H1 (cell line): ENCODE measurements around the gene UBE2E2. TPM values are rescaled to one million over a fixed set of nuclear protein-coding genes. Genes with fewer than 3 reads are reported as not detected.

ENCODE experiments used
- CTCF ChIA-PET: fragments of 300-600 bp; sonication (Branson Sonifier 250); formaldehyde crosslinking; loops from one replicate; lab custom pipeline; 2021; ENCODE audit not compliant: partially characterized antibody; lab: Charles Lee
- POLR2A ChIA-PET: fragments of 300-600 bp; sonication (Branson Sonifier 250); formaldehyde crosslinking; loops from one replicate; lab custom pipeline; 2021; ENCODE audit warnings: inconsistent platforms; ENCODE audit not compliant: partially characterized antibody; lab: Charles Lee
- DNase-seq, 2 experiments: peaks; one replicate each; pipeline versions ENCODE4 v3.0.0 to v3.0.0-alpha.2; 2010 to 2022; ENCODE audit warnings: low spot score in 2 of 2, low read depth in 1 of 2, mixed read lengths in 1 of 2
- FAIRE-seq: peaks from 2 replicates; lab custom pipeline; 2011; peaks lifted over from hg19 to GRCh38; lab: Jason Lieb, UNC
- H2AFZ ChIP-seq: 2 replicates; pipeline ENCODE4 v1.8.1; 2012; ENCODE audit warnings: low read length, inconsistent platforms
- H2AK5ac ChIP-seq: 2 replicates; pipeline ENCODE4 v1.6.1; 2013; ENCODE audit warnings: low read depth, low read length
- H2BK120ac ChIP-seq: replicated peaks from 2 replicates; pipeline ENCODE3; 2013; ENCODE audit warnings: low read depth, low read length, inconsistent platforms
- H2BK12ac ChIP-seq: 2 replicates; pipeline ENCODE4 v1.6.1; 2013; ENCODE audit warnings: low read depth, low read length
- H2BK15ac ChIP-seq: 2 replicates; pipeline ENCODE4 v1.6.1; 2013; ENCODE audit warnings: low read length
- H2BK20ac ChIP-seq: 2 replicates; pipeline ENCODE4 v1.6.1; 2013; ENCODE audit warnings: low read length
- H2BK5ac ChIP-seq: 2 replicates; pipeline ENCODE4 v1.6.1; 2013; ENCODE audit warnings: low read depth, low read length
- H3K14ac ChIP-seq: 2 replicates; pipeline ENCODE4 v1.6.1; 2013; ENCODE audit warnings: inconsistent platforms; ENCODE audit not compliant: insufficient read length
- H3K18ac ChIP-seq: 2 replicates; pipeline ENCODE4 v1.6.1; 2013; ENCODE audit warnings: low read length; ENCODE audit errors: extremely low read depth
- H3K23ac ChIP-seq: 2 replicates; pipeline ENCODE4 v1.6.1; 2013; ENCODE audit warnings: inconsistent platforms; ENCODE audit not compliant: insufficient read length
- H3K23me2 ChIP-seq: 2 replicates; pipeline ENCODE4 v1.6.1; 2013; ENCODE audit warnings: low read depth, low read length
- H3K27ac ChIP-seq: 2 replicates; pipeline ENCODE4 v1.6.1; 2011; ENCODE audit warnings: low read depth, low read length, inconsistent platforms
- H3K27me3 ChIP-seq, 4 experiments: replicated peaks in 1 of 4; 1 replicate in 1 of 4; 2 replicates in 3 of 4; pipeline versions ENCODE4 v1.6.1 to v1.8.1; 2011 to 2013; ENCODE audit warnings: low read length in 3 of 4, mild to moderate bottlenecking in 3 of 4, inconsistent platforms in 2 of 4, mixed read lengths in 2 of 4, moderate library complexity in 1 of 4; ENCODE audit not compliant: control insufficient read depth in 3 of 4, insufficient read depth in 3 of 4; ENCODE audit errors: extremely low read depth in 1 of 4
- H3K36me3 ChIP-seq, 4 experiments: 2 replicates each; pipeline versions ENCODE4 v1.6.1 to v1.8.1; 2011 to 2013; ENCODE audit warnings: mild to moderate bottlenecking in 4 of 4, low read length in 3 of 4, moderate library complexity in 2 of 4, control low read depth in 1 of 4, inconsistent platforms in 1 of 4; ENCODE audit not compliant: insufficient read depth in 4 of 4, control insufficient read depth in 2 of 4
- H3K4ac ChIP-seq: replicated peaks from 2 replicates; pipeline ENCODE3; 2013; ENCODE audit warnings: low read length, low read depth, mixed read lengths, inconsistent platforms; ENCODE audit not compliant: insufficient read length
- H3K4me1 ChIP-seq, 4 experiments: replicated peaks in 1 of 4; 1 replicate in 1 of 4; 2 replicates in 3 of 4; pipeline versions ENCODE4 v1.6.1 to v1.8.1; 2011 to 2013; ENCODE audit warnings: low read length in 3 of 4, inconsistent platforms in 2 of 4, mixed read lengths in 1 of 4; ENCODE audit not compliant: insufficient read depth in 4 of 4, control insufficient read depth in 3 of 4
- H3K4me2 ChIP-seq, 2 experiments: 2 replicates each; pipeline versions ENCODE4 v1.6.1 to v1.8.1; 2011 to 2013; ENCODE audit warnings: low read depth in 2 of 2, low read length in 2 of 2, control low read depth in 1 of 2, inconsistent platforms in 1 of 2, mild to moderate bottlenecking in 1 of 2; ENCODE audit not compliant: insufficient read depth in 1 of 2
- H3K4me3 ChIP-seq, 4 experiments: fragments of 200-600, 300-600 bp in 1 of 4; sonication (generic), shearing (Covaris generic), sonication (Bioruptor Twin) in 1 of 4; 2 replicates each; pipeline versions ENCODE4 v1.5.1 to v1.8.1; 2011 to 2016; ENCODE audit warnings: low read length in 4 of 4, low read depth in 3 of 4, control low read depth in 2 of 4, inconsistent platforms in 2 of 4, mild to moderate bottlenecking in 2 of 4, mixed read lengths in 1 of 4, moderate library complexity in 1 of 4; ENCODE audit not compliant: insufficient read depth in 2 of 4; ENCODE audit errors: extremely low read depth in 1 of 4
- H3K56ac ChIP-seq: replicated peaks from 2 replicates; pipeline ENCODE3; 2013; ENCODE audit warnings: low read depth, mild to moderate bottlenecking, mixed read lengths, low read length, inconsistent platforms; ENCODE audit not compliant: insufficient read length
- H3K79me1 ChIP-seq: 2 replicates; pipeline ENCODE4 v1.6.1; 2013; ENCODE audit warnings: low read depth, low read length, control low read depth
- H3K79me2 ChIP-seq, 2 experiments: 2 replicates each; pipeline versions ENCODE4 v1.6.1 to v1.8.1; 2012 to 2013; ENCODE audit warnings: low read length in 2 of 2, mild to moderate bottlenecking in 2 of 2, inconsistent platforms in 1 of 2; ENCODE audit not compliant: insufficient read depth in 2 of 2, control insufficient read depth in 1 of 2
- H3K9ac ChIP-seq, 4 experiments: replicated peaks in 1 of 4; 1 replicate in 1 of 4; 2 replicates in 3 of 4; pipeline versions ENCODE4 v1.6.1 to v1.8.1; 2011 to 2013; ENCODE audit warnings: low read depth in 3 of 4, low read length in 3 of 4, control low read depth in 2 of 4, mild to moderate bottlenecking in 2 of 4, moderate library complexity in 2 of 4, inconsistent platforms in 1 of 4; ENCODE audit errors: extremely low read depth in 1 of 4
- H3K9me3 ChIP-seq, 2 experiments: 2 replicates each; pipeline versions ENCODE4 v1.6.1 to v1.8.1; 2012 to 2013; ENCODE audit warnings: mild to moderate bottlenecking in 2 of 2, moderate library complexity in 2 of 2, control low read depth in 1 of 2, inconsistent platforms in 1 of 2, low read depth in 1 of 2, low read length in 1 of 2, mixed read lengths in 1 of 2; ENCODE audit not compliant: insufficient read depth in 2 of 2
- H4K20me1 ChIP-seq, 2 experiments: replicated peaks in 1 of 2; 2 replicates each; pipeline versions ENCODE3 to v1.8.1; 2011 to 2013; ENCODE audit warnings: inconsistent platforms in 2 of 2, low read length in 2 of 2, mild to moderate bottlenecking in 1 of 2; ENCODE audit not compliant: insufficient read depth in 2 of 2, control insufficient read depth in 1 of 2
- H4K5ac ChIP-seq: 2 replicates; pipeline ENCODE4 v1.6.1; 2013; ENCODE audit warnings: low read length, low read depth, mixed read lengths, inconsistent platforms; ENCODE audit not compliant: insufficient read length
- H4K8ac ChIP-seq: 2 replicates; pipeline ENCODE4 v1.8.0; 2013; ENCODE audit warnings: mild to moderate bottlenecking, moderate library complexity, low read length, inconsistent platforms; ENCODE audit not compliant: insufficient read depth; ENCODE audit errors: extremely low read depth
- H4K91ac ChIP-seq: replicated peaks from 2 replicates; pipeline ENCODE3; 2013; ENCODE audit warnings: low read length, mixed read lengths, inconsistent platforms; ENCODE audit not compliant: insufficient read length
- ATF2 ChIP-seq: IDR thresholded peaks from 2 replicates; pipeline ENCODE4 v1.6.1; 2012; ENCODE audit warnings: low read length, inconsistent platforms
- NANOG ChIP-seq: IDR thresholded peaks from 2 replicates; pipeline ENCODE4 v1.6.1; 2011; ENCODE audit warnings: low read length, low read depth, mild to moderate bottlenecking, inconsistent platforms; ENCODE audit not compliant: insufficient read depth, poor library complexity, severe bottlenecking
- RFX5 ChIP-seq: IDR thresholded peaks from 2 replicates; pipeline ENCODE4 v1.6.1; 2011; ENCODE audit warnings: low read depth, low read length, improper control_type of control experiment, borderline replicate concordance
- RNF2 ChIP-seq: fragments of 200-900, 300-1000 bp; sonication (generic); IDR thresholded peaks from 2 replicates; pipeline ENCODE4 v1.7.1; 2016; ENCODE audit warnings: borderline replicate concordance, low read depth, mild to moderate bottlenecking, antibody characterized with exemption, low read length; ENCODE audit not compliant: poor library complexity, severe bottlenecking; ENCODE audit errors: missing control alignments
- USF2 ChIP-seq: IDR thresholded peaks from 2 replicates; pipeline ENCODE4 v1.6.1; 2011; ENCODE audit warnings: low read length, improper control_type of control experiment
- WGBS, 2 experiments: shearing (Covaris generic) in 1 of 2; methylation state at CpG; one replicate each; pipeline versions ENCODE4 v1.1.6 to v1.1.7; 2013 to 2015; ENCODE audit warnings: low lambda C conversion rate in 2 of 2, mixed read lengths in 2 of 2, inconsistent platforms in 1 of 2, low coverage in 1 of 2, missing lambda C conversion rate in 1 of 2; ENCODE audit not compliant: insufficient replicate concordance in 2 of 2, insufficient coverage in 1 of 2, insufficient read length in 1 of 2; ENCODE audit errors: extremely low coverage in 1 of 2, missing lambda C conversion rate in 1 of 2; 5-methylcytosine and 5-hydroxymethylcytosine counted together
- polyA plus RNA-seq, 7 experiments: library from polyadenylated mRNA; depleted of rRNA in 3 of 7; stranded (reverse) in 5 of 7; unstranded in 2 of 7; fragments of >200 nt in 5 of 7; fragments of 200-250 nt in 2 of 7; gene quantifications; 1 replicate in 5 of 7; 2 replicates in 1 of 7; 4 replicates in 1 of 7; pipeline versions ENCODE4 v1.2.1 to v1.2.3, GENCODE V29; 2011 to 2013; ENCODE audit warnings: missing spikeins in 2 of 7, mixed read lengths in 2 of 7
- total RNA-seq: library from RNA; stranded (reverse); fragmentation: NEBNext Ultra II Directional; extraction: Animal tissue kit (Norgen Biotek cat#: 25700); gene quantifications from 2 replicates; pipeline ENCODE4 v1.2.1, GENCODE V29; 2021
- TF ChIP-seq, protein P1 (sequence below): IDR thresholded peaks from 2 replicates; pipeline ENCODE4 v1.6.1; 2012; ENCODE audit warnings: inconsistent platforms

Gene UBE2E2
- total and polyA plus RNA-seq, 2 of the 8 experiments (the other 6 are each of a cell fraction or from before 2014, with no cell fraction given) = 57.6 to 70.6 TPM

DNA sequence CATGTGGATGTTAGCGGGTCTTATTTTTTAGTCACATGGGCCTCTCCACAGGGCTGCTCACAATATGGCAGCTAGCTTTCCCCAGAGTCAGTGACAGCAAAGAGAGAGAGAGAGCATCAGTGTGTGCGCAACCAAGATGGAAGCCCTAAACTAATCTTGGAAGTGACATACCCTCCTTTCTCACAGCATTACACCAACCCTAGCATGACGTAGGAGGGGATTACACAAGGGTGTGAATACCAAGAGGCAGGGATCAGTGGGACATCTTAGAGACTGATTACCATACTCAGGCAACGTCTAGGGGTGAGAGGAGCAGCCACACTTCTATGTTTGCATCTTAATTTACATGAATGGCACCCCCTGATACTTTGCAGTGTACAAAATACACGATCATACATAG is 3.5 kb upstream of the UBE2E2 start:
- Histone ChIP-seq H2AK5ac (no peak overlapping the region), H2BK120ac (no peak overlapping the region), H3K9me3 (no peaks in the 10 kb centered on the region), H3K18ac (no peak overlapping the region), H2BK5ac (no peak overlapping the region), H3K79me1 (no peaks in the 10 kb centered on the region), H4K8ac (no peak overlapping the region), H4K91ac (no peak overlapping the region), H3K9ac (no peak overlapping the region), H3K23ac (no peak overlapping the region)
- TF ChIP-seq, protein P1, sequence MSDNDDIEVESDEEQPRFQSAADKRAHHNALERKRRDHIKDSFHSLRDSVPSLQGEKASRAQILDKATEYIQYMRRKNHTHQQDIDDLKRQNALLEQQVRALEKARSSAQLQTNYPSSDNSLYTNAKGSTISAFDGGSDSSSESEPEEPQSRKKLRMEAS = no peak
- TF ChIP-seq NANOG (no peak), ATF2 (no peak), RNF2 (no peak), RFX5 (no peak), USF2 (no peak)
- TF ChIP-seq, all 59 proteins: peak for 0
- H2BK12ac ChIP-seq = no peak overlapping the region
- DNase-seq (no peak), FAIRE-seq (no peak)
- no peaks in the 10 kb centered on the region for H3K36me3 ChIP-seq
- H2AFZ ChIP-seq = no peak overlapping the region
- no peak overlapping the region for H3K4me2 ChIP-seq
- no peak overlapping the region for H3K14ac ChIP-seq
- H4K20me1 ChIP-seq = no peaks in the 10 kb centered on the region
- H3K4me1 ChIP-seq = peaks cover 0 to 7% (median 4%) of the 10 kb centered on the region in 4 experiments; a peak in 5 of 7 replicates
- CTCF ChIA-PET = no interaction called here
- H2BK20ac ChIP-seq = no peak overlapping the region
- POLR2A ChIA-PET = no interaction called here
- peaks cover 0 to 6% of the 10 kb centered on the region in 2 experiments; a peak in 2 of 4 replicates for H3K79me2 ChIP-seq
- H3K23me2 ChIP-seq = peaks cover 5% of the 10 kb centered on the region
- H3K27ac ChIP-seq = no peak overlapping the region
- H3K56ac ChIP-seq = no peak overlapping the region
- H3K4ac ChIP-seq = no peak overlapping the region
- WGBS, 2 experiments = 83% methylated on average over 5 of the region's 5 CpGs; no CpG with 5 or more reads in 1 of the 2 experiments
- no peak overlapping the region for H4K5ac ChIP-seq
- H3K27me3 ChIP-seq = peaks cover 0 to 13% (median 8%) of the 10 kb centered on the region in 4 experiments; a peak in 5 of 7 replicates
- no peak overlapping the region for H3K4me3 ChIP-seq
- H2BK15ac ChIP-seq = no peak overlapping the region
